ENCODE measurements around the gene HP1BP3.

Gene HP1BP3

GRCh38 chr1:20733360-20733975 is 53.6 kb downstream of the HP1BP3 start:
- Mint-ChIP-seq H3K4me3 (peak overlapping the region; percentile 89), H3K4me1 (peaks cover 9% of the 10 kb centered on the region), H3K27ac (peak overlapping the region; percentile 65), H3K36me3 (peaks cover 7% of the 10 kb centered on the region), H3K9me3 (no peaks in the 10 kb centered on the region), H3K27me3 (peaks cover 8% of the 10 kb centered on the region)

GRCh38 chr1:20732588-20733359 is 54.3 kb downstream of the HP1BP3 start, which contains the start of gene SH2D5:
SH2D5 (minus strand) TSS chr1:20732703; CDS start chr1:20728044, 4,659 bp downstream.
- Mint-ChIP-seq H3K36me3 (peaks cover 3% of the 10 kb centered on the region), H3K4me1 (peaks cover 9% of the 10 kb centered on the region), H3K4me3 (peak within 1 kb of the TSS; percentile 89), H3K27me3 (peaks cover 8% of the 10 kb centered on the region), H3K9me3 (no peaks in the 10 kb centered on the region), H3K27ac (peak within 1 kb of the TSS; percentile 65)

- peak overlapping the region; percentile 89 for H3K4me3 Mint-ChIP-seq
- no peak overlapping the region for H3K27ac Mint-ChIP-seq
- H3K4me1 Mint-ChIP-seq, result peaks cover 9% of the 10 kb centered on the region
- peaks cover 8% of the 10 kb centered on the region for H3K27me3 Mint-ChIP-seq
- no peaks in the 10 kb centered on the region for H3K9me3 Mint-ChIP-seq
- peaks cover 3% of the 10 kb centered on the region for H3K36me3 Mint-ChIP-seq
Measured at GRCh38 chr1:20732071-20732587, 55.0 kb downstream of the HP1BP3 start.

GRCh38 chr1:20731057-20731991 is 55.8 kb downstream of the HP1BP3 start:
- peaks cover 9% of the 10 kb centered on the region for H3K4me1 Mint-ChIP-seq
- H3K27ac Mint-ChIP-seq, result no peak overlapping the region
- peak overlapping the region; percentile 78 for H3K4me3 Mint-ChIP-seq
- H3K9me3 Mint-ChIP-seq, result no peaks in the 10 kb centered on the region
- peaks cover 3% of the 10 kb centered on the region for H3K36me3 Mint-ChIP-seq
- H3K27me3 Mint-ChIP-seq, result peaks cover 8% of the 10 kb centered on the region

- Mint-ChIP-seq H3K4me1 (peaks cover 9% of the 10 kb centered on the region), H3K4me3 (peak overlapping the region; percentile 78), H3K9me3 (no peaks in the 10 kb centered on the region), H3K36me3 (peaks cover 3% of the 10 kb centered on the region), H3K27ac (no peak overlapping the region), H3K27me3 (peaks cover 8% of the 10 kb centered on the region)
Measured at GRCh38 chr1:20730690-20731056, 56.4 kb downstream of the HP1BP3 start.

- peaks cover 8% of the 10 kb centered on the region for H3K27me3 Mint-ChIP-seq
- H3K4me3 Mint-ChIP-seq, result peak overlapping the region; percentile 61
- peaks cover 9% of the 10 kb centered on the region for H3K4me1 Mint-ChIP-seq
- H3K36me3 Mint-ChIP-seq, result no peaks in the 10 kb centered on the region
- H3K9me3 Mint-ChIP-seq, result no peaks in the 10 kb centered on the region
- peak overlapping the region; percentile 2 for H3K27ac Mint-ChIP-seq
Measured at GRCh38 chr1:20729990-20730689, 57.0 kb downstream of the HP1BP3 start.

DNA sequence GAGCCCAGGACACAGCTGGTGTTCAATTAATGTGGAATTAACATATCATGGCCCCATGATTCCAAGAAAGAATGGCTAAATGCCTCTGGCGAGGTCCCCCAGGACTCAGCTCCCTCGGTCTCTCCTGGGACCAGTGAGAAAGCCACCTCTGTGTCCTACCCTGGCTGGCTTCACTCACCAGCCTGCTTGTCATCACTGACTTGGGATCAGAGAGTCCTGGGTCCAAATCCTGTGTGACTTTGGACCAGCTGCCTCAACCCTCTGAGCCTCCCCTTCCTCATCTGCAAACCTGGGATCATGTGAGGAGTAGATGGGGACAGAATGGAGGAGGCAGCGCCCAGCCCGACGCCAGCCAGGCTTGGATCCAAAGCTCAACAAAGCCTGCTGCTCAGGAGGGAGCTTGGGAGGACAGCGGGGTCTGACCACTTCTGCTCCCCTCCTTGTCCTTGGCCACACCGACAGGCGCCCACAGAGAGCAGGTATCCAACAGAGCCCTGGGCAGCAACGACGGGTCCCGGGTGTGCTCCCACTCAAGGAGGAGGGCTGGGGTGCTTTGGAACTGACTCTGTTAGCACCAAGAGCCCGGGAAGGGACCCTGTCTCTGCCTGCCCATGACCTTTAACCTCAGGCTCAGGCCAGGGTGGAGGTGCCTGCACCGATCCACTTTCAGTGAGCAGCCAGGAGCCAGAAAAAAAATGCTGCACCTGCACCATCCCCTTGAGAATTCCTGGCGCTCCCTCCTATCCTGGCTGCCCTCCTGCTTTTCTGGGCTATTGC is 57.8 kb downstream of the HP1BP3 start:
- Mint-ChIP-seq H3K27me3 (peaks cover 8% of the 10 kb centered on the region), H3K4me3 (no peak overlapping the region), H3K9me3 (no peaks in the 10 kb centered on the region), H3K4me1 (peaks cover 9% of the 10 kb centered on the region), H3K27ac (no peak overlapping the region), H3K36me3 (no peaks in the 10 kb centered on the region)

DNA sequence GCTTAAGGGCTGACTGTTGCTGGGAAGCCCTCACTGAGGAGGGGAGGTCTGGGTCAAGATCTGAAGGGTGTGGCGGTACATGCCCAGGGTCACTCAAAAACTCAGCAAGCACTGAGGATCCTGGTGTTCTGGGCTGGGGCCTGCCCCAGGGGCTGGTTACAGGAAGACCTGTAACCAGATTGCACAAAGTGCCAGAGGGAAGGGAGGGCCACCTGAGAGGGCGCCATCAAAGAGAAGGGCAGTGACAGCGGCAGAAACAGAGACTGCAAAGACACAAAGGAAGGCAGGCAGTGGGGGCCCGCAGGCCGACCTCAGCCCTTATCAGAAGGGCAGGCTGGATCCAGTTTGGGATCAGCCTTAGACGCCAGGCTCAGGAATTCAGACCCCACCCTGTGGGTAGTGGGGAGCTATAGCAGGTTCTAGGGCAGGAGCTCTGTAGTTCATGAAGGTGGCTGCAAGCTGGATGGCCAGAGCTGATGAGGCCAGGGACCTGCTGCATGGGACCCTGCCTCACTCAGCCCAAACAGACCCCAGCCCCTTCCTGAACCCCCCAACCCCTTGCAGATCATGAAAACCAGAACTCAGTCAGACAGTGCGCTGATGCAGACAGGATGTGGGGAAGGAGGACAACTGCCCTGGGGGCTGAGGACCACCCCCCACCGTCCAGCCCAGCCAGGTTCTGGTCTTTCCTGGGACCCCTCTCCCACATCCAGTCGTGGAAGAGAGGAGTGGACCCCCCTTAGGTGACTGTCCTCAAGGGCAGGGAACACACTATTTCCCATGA is 58.5 kb downstream of the HP1BP3 start:
- no peak overlapping the region for H3K4me3 Mint-ChIP-seq
- no peaks in the 10 kb centered on the region for H3K36me3 Mint-ChIP-seq
- peaks cover 8% of the 10 kb centered on the region for H3K27me3 Mint-ChIP-seq
- no peaks in the 10 kb centered on the region for H3K9me3 Mint-ChIP-seq
- peaks cover 8% of the 10 kb centered on the region for H3K4me1 Mint-ChIP-seq
- no peak overlapping the region for H3K27ac Mint-ChIP-seq

GRCh38 chr1:20727746-20728316 is 59.3 kb downstream of the HP1BP3 start:
- Mint-ChIP-seq H3K36me3 (no peaks in the 10 kb centered on the region), H3K27me3 (peaks cover 8% of the 10 kb centered on the region), H3K4me1 (peaks cover under 1% of the 10 kb centered on the region), H3K4me3 (no peak overlapping the region), H3K9me3 (no peaks in the 10 kb centered on the region), H3K27ac (no peak overlapping the region)

GRCh38 chr1:20726932-20727745 is 60.0 kb downstream of the HP1BP3 start:
- no peak overlapping the region for H3K27ac Mint-ChIP-seq
- no peaks in the 10 kb centered on the region for H3K36me3 Mint-ChIP-seq
- H3K4me1 Mint-ChIP-seq, result no peaks in the 10 kb centered on the region
- H3K27me3 Mint-ChIP-seq, result peaks cover 7% of the 10 kb centered on the region
- no peaks in the 10 kb centered on the region for H3K9me3 Mint-ChIP-seq
- H3K4me3 Mint-ChIP-seq, result no peak overlapping the region

- Mint-ChIP-seq H3K9me3 (no peaks in the 10 kb centered on the region), H3K27me3 (peaks cover 6% of the 10 kb centered on the region), H3K4me3 (no peak overlapping the region), H3K4me1 (no peaks in the 10 kb centered on the region), H3K27ac (no peak overlapping the region), H3K36me3 (no peaks in the 10 kb centered on the region)
Measured at GRCh38 chr1:20726118-20726911, 60.8 kb downstream of the HP1BP3 start.
